Body of pancreas (tissue), 4 donors: ENCODE data around the gene CXCL12.

Experiments
- CTCF ChIP-seq, 7 experiments: fragments of 450-650 bp in 4 of 7; fragments of 200-600 bp in 3 of 7; sonication (generic) in 3 of 7; IDR thresholded peaks; one replicate each; pipeline ENCODE4 v1.5.1; 2016 to 2019; ENCODE audit warnings: antibody characterized with exemption in 7 of 7
- POLR2A ChIP-seq, 3 donors: fragments of 450-650 bp; IDR thresholded peaks; one replicate each; pipeline ENCODE4 v1.6.1; 2016; ENCODE audit warnings: antibody characterized with exemption in 3 of 3, mild to moderate bottlenecking in 2 of 3

- TF ChIP-seq CTCF (IDR thresholded peaks at IDR 0.05) = no peak
- TF ChIP-seq POLR2A (IDR thresholded peaks at IDR 0.05) = no peak
Measured at GRCh38 chr10:44380829-44381600, 3.9 kb downstream of the CXCL12 start.
